Measurements from ENCODE around the gene S100A5. TPM values are rescaled to one million over a fixed set of nuclear protein-coding genes. Genes with fewer than 3 reads are reported as not detected.
A peak's percentile ranks its signal among the peaks of the same experiment; 100 is the strongest.
"Not testable (repeated sequence)": the region's sequence is repeated elsewhere in the genome, so short reads cannot be mapped to it uniquely, and the experiment has no call there.

S100A5 gene
- total and polyA plus RNA-seq, 11 donors, result not detected

- Histone ChIP-seq H3K27me3 (no peaks in the 10 kb centered on the region), H3K9me3 (no peaks in the 10 kb centered on the region), H3K27ac (no peak overlapping the region), H3K36me3 (no peaks in the 10 kb centered on the region), H3K4me1 (no peaks in the 10 kb centered on the region), H3K4me3 (no peak overlapping the region)
- ATAC-seq (no peak), DNase-seq (no peak)
- TF ChIP-seq, protein P1, sequence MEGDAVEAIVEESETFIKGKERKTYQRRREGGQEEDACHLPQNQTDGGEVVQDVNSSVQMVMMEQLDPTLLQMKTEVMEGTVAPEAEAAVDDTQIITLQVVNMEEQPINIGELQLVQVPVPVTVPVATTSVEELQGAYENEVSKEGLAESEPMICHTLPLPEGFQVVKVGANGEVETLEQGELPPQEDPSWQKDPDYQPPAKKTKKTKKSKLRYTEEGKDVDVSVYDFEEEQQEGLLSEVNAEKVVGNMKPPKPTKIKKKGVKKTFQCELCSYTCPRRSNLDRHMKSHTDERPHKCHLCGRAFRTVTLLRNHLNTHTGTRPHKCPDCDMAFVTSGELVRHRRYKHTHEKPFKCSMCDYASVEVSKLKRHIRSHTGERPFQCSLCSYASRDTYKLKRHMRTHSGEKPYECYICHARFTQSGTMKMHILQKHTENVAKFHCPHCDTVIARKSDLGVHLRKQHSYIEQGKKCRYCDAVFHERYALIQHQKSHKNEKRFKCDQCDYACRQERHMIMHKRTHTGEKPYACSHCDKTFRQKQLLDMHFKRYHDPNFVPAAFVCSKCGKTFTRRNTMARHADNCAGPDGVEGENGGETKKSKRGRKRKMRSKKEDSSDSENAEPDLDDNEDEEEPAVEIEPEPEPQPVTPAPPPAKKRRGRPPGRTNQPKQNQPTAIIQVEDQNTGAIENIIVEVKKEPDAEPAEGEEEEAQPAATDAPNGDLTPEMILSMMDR (IDR thresholded peaks at IDR 0.05), result no peak
- no peak for TF ChIP-seq POLR2A (IDR thresholded peaks at IDR 0.05)
- WGBS, 4 donors, result 76 to 89% (median 85%) methylated on average over 3 of the region's 3 CpGs
- intact Hi-C loops (cut with DNase I), result loop anchor here in 5 of 10 donors (10.0 kb wide), 4 partner anchors 76 to 224 kb away; partner anchors contain the start of genes S100A9 (in 1 of the 5) and SNAPIN (in 1 of the 5)
Observed at GRCh38 chr1:153578936-153579335, 38.2 kb upstream of the S100A5 start.

DNA sequence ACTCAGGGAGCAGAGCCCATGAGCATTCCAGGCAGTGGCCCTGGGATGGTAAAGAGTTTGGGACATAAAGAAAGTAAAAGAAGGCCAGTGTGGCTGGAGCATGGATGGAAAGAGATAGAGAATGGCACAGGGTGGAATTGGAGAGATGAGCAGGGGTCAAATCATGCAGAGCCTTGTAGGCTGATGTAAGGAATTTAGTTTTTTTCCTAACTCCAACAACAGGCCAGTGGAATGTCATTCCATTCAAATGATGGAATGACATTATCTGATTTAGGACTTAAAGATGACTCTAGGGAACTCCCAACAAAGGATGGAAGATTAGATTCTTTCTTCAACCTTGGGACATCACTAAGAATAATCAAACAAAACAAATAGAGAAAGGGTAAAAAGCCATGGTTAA is 37.8 kb upstream of the S100A5 start:
- DNase-seq, result no peak
- no peak overlapping the region for H3K4me3 ChIP-seq
- TF ChIP-seq, protein P1 (IDR thresholded peaks at IDR 0.05), result no peak
- no peak for TF ChIP-seq POLR2A (IDR thresholded peaks at IDR 0.05)
- H3K27me3 ChIP-seq, result no peaks in the 10 kb centered on the region
- H3K36me3 ChIP-seq, result no peaks in the 10 kb centered on the region
- no peak overlapping the region for H3K27ac ChIP-seq
- no peak for ATAC-seq
- H3K9me3 ChIP-seq, result no peaks in the 10 kb centered on the region
- intact Hi-C loops (cut with DNase I), result loop anchor here in 5 of 10 donors (10.0 kb wide), 4 partner anchors 76 to 224 kb away; partner anchors contain the start of genes S100A9 (in 1 of the 5) and SNAPIN (in 1 of the 5)
- peaks cover 0 to 3% (median 0%) of the 10 kb centered on the region in 12 donors for H3K4me1 ChIP-seq

- Histone ChIP-seq H3K9me3 (no peaks in the 10 kb centered on the region), H3K27ac (no peak overlapping the region), H3K36me3 (no peaks in the 10 kb centered on the region), H3K27me3 (no peaks in the 10 kb centered on the region), H3K4me1 (peaks cover 0 to 11% (median 2%) of the 10 kb centered on the region in 12 donors), H3K4me3 (no peak overlapping the region)
- TF ChIP-seq POLR2A (IDR thresholded peaks at IDR 0.05), result no peak
- TF ChIP-seq, protein P1 (IDR thresholded peaks at IDR 0.05), result no peak
- peak in 1 of 4 donors; percentile 45 for ATAC-seq
- DNase-seq, result no peak
- WGBS, 4 donors, result 62 to 72% (median 67%) methylated on average over 9 of the region's 9 CpGs
- intact Hi-C loops (cut with DNase I), result loop anchor here in 5 of 10 donors (10.0 kb wide), 4 partner anchors 77 to 223 kb away; partner anchors contain the start of genes S100A9 (in 1 of the 5) and SNAPIN (in 1 of the 5)
Observed at GRCh38 chr1:153577624-153578051, 36.9 kb upstream of the S100A5 start.

DNA sequence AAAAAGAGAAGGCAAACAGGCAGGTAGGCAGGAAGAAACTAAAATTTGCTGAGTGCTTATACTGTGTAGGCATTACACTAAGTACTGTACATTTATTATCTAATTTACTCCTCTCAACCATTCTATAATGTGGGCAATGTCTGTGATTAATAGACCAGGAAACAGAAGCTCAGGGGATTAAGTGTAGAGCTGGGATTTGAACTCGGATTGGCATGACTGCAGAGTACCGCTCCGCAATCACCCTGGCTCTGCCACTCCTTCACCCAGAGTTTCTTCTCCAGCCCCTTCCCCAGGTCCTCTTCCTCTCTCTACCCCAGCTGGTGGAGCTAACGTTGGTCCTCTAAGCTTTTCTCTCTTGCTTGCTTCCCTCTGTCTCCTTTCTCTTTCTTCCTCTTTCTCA is 36.4 kb upstream of the S100A5 start:
- Histone ChIP-seq H3K27ac (no peak overlapping the region), H3K4me3 (no peak overlapping the region), H3K9me3 (no peaks in the 10 kb centered on the region), H3K27me3 (no peaks in the 10 kb centered on the region), H3K36me3 (no peaks in the 10 kb centered on the region), H3K4me1 (peaks cover 0 to 16% (median 5%) of the 10 kb centered on the region in 12 donors)
- 74 to 81% (median 78%) methylated on average over 4 of the region's 4 CpGs for WGBS, 4 donors
- intact Hi-C loops (cut with DNase I), result loop anchor here in 5 of 10 donors (10.0 kb wide), 4 partner anchors 78 to 222 kb away; partner anchors contain the start of genes S100A9 (in 1 of the 5) and SNAPIN (in 1 of the 5)
- DNase-seq (no peak), ATAC-seq (no peak)
- TF ChIP-seq, protein P1 (IDR thresholded peaks at IDR 0.05), result no peak
- no peak for TF ChIP-seq POLR2A (IDR thresholded peaks at IDR 0.05)

DNA sequence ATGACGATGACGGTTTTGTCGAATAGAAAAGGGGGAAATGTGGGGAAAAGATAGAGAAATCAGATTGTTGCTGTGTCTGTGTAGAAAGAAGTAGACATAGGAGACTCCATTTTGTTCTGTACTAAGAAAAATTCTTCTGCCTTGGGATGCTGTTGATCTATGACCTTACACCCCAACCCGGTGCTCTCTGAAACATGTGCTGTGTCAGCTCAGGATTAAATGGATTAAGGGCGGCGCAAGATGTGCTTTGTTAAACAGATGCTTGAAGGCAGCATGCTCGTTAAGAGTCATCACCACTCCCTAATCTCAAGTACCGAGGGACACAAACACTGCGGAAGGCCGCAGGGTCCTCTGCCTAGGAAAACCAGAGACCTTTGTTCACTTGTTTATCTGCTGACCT is 34.8 kb upstream of the S100A5 start:
- 89 to 92% (median 91%) methylated on average over 10 of the region's 10 CpGs for WGBS, 4 donors
- not testable (repeated sequence) for H3K4me3 ChIP-seq, ATAC-seq, H3K36me3 ChIP-seq, H3K27me3 ChIP-seq, DNase-seq, H3K27ac ChIP-seq, H3K9me3 ChIP-seq
- intact Hi-C loops (cut with DNase I), result loop anchor here in 5 of 10 donors (10.0 kb wide), 4 partner anchors 79 to 221 kb away; partner anchors contain the start of genes S100A9 (in 1 of the 5) and SNAPIN (in 1 of the 5)
- H3K4me1 ChIP-seq, result peaks cover 0 to 20% (median 5%) of the 10 kb centered on the region in 12 donors

DNA sequence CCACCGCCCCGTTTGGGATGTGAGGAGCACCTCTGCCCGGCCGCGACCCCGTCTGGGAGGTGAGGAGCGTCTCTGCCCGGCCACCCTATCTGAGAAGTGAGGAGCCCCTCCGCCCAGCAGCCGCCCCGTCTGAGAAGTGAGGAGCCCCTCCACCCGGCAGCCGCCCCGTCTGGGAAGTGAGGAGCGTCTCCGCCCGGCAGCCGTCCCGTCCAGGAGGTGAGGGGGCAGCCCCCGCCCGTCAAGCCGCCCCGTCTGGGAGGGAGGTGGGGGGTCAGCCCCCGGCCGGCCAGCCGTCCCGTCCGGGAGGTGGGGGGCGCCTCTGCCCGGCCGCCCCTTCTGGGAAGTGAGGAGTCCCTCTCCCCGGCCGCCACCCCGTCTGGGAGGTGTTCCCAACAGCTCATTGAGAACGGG is 34.4 kb upstream of the S100A5 start:
- 88 to 95% (median 92%) methylated on average over 20 to 35 of the region's 35 CpGs for WGBS, 4 donors
- H3K36me3 ChIP-seq, H3K27ac ChIP-seq, H3K4me3 ChIP-seq, DNase-seq, ATAC-seq, H3K9me3 ChIP-seq, H3K27me3 ChIP-seq: not testable (repeated sequence)
- H3K4me1 ChIP-seq, result peaks cover 0 to 20% (median 5%) of the 10 kb centered on the region in 12 donors
- intact Hi-C loops (cut with DNase I), result loop anchor here in 5 of 10 donors (10.0 kb wide), 4 partner anchors 80 to 220 kb away; partner anchors contain the start of genes S100A9 (in 1 of the 5) and SNAPIN (in 1 of the 5)

All from heart left ventricle (tissue), 16 donors.